H9 (cell line): ENCODE measurements around the gene ROR1. TPM values are rescaled to one million over a fixed set of nuclear protein-coding genes. Genes with fewer than 3 reads are reported as not detected.

ENCODE experiments used
- DNase-seq: peaks from one replicate; pipeline ENCODE4 v3.0.0-alpha.2; 2017
- H2AFZ ChIP-seq: one replicate; pipeline ENCODE4 v1.6.1; 2013; ENCODE audit warnings: mild to moderate bottlenecking, low read length, control low read depth, moderate library complexity
- H2AK5ac ChIP-seq: 2 replicates; pipeline ENCODE4 v1.6.1; 2013; ENCODE audit warnings: low read length, control low read depth, mixed read lengths; ENCODE audit not compliant: insufficient read length
- H2BK120ac ChIP-seq: one replicate; pipeline ENCODE4 v1.6.1; 2013; ENCODE audit warnings: low read depth, mild to moderate bottlenecking, low read length, control low read depth, inconsistent platforms; ENCODE audit not compliant: poor library complexity, severe bottlenecking
- H2BK12ac ChIP-seq: 2 replicates; pipeline ENCODE4 v1.6.1; 2013; ENCODE audit warnings: low read length, control low read depth, mixed read lengths, low read depth; ENCODE audit not compliant: insufficient read length
- H2BK15ac ChIP-seq: 2 replicates; pipeline ENCODE4 v1.6.1; 2013; ENCODE audit warnings: low read depth, low read length, control low read depth
- H2BK20ac ChIP-seq: one replicate; pipeline ENCODE4 v1.6.1; 2013; ENCODE audit warnings: low read depth, mild to moderate bottlenecking, low read length, control low read depth, inconsistent platforms; ENCODE audit not compliant: poor library complexity, severe bottlenecking
- H2BK5ac ChIP-seq: 2 replicates; pipeline ENCODE4 v1.6.1; 2013; ENCODE audit warnings: low read length, control low read depth, mixed read lengths; ENCODE audit not compliant: insufficient read length
- H3K14ac ChIP-seq: 2 replicates; pipeline ENCODE4 v1.6.1; 2013; ENCODE audit warnings: low read length, control low read depth; ENCODE audit not compliant: insufficient read depth
- H3K18ac ChIP-seq: 2 replicates; pipeline ENCODE4 v1.6.1; 2013; ENCODE audit warnings: low read depth, mild to moderate bottlenecking, mixed read lengths, low read length, control low read depth; ENCODE audit not compliant: insufficient read length
- H3K23ac ChIP-seq: 2 replicates; pipeline ENCODE4 v1.6.1; 2013; ENCODE audit warnings: low read length, control low read depth, mixed read lengths, low read depth; ENCODE audit not compliant: insufficient read length
- H3K23me2 ChIP-seq: 2 replicates; pipeline ENCODE4 v1.6.1; 2013; ENCODE audit warnings: low read depth, mild to moderate bottlenecking, mixed read lengths, low read length, control low read depth; ENCODE audit not compliant: insufficient read length, poor library complexity, severe bottlenecking
- H3K27ac ChIP-seq: 2 replicates; pipeline ENCODE4 v1.5.1; 2013; ENCODE audit warnings: low read length, control low read depth, mixed read lengths, low read depth; ENCODE audit not compliant: insufficient read length
- H3K27me3 ChIP-seq: 2 replicates; pipeline ENCODE4 v1.6.1; 2013; ENCODE audit warnings: low read length, control low read depth, inconsistent platforms; ENCODE audit not compliant: insufficient read depth
- H3K4ac ChIP-seq: 2 replicates; pipeline ENCODE4 v1.6.1; 2013; ENCODE audit warnings: low read depth, mild to moderate bottlenecking, control low read depth, inconsistent platforms, low read length, moderate library complexity
- H3K4me1 ChIP-seq: 2 replicates; pipeline ENCODE4 v1.6.1; 2013; ENCODE audit warnings: low read length, control low read depth, inconsistent platforms; ENCODE audit not compliant: insufficient read depth
- H3K4me2 ChIP-seq: 2 replicates; pipeline ENCODE4 v1.6.1; 2013; ENCODE audit warnings: low read length, control low read depth, mixed read lengths; ENCODE audit not compliant: insufficient read length, insufficient read depth
- H3K56ac ChIP-seq: 2 replicates; pipeline ENCODE4 v1.6.1; 2013; ENCODE audit warnings: low read depth, mild to moderate bottlenecking, mixed read lengths, low read length, control low read depth; ENCODE audit not compliant: insufficient read length
- H3K79me1 ChIP-seq: 2 replicates; pipeline ENCODE4 v1.6.1; 2013; ENCODE audit warnings: low read depth, mild to moderate bottlenecking, moderate library complexity, low read length, control low read depth, inconsistent platforms; ENCODE audit not compliant: insufficient read depth, poor library complexity, severe bottlenecking
- H3K79me2 ChIP-seq: 2 replicates; pipeline ENCODE4 v1.6.1; 2013; ENCODE audit warnings: low read length, control low read depth, inconsistent platforms; ENCODE audit not compliant: insufficient read depth
- H3K9ac ChIP-seq: 2 replicates; pipeline ENCODE4 v1.6.1; 2013; ENCODE audit warnings: low read length, control low read depth, mixed read lengths; ENCODE audit not compliant: insufficient read length; ENCODE audit errors: extremely low read depth
- H3K9me3 ChIP-seq: one replicate; pipeline ENCODE4 v1.6.1; 2013; ENCODE audit warnings: low read depth, low read length, inconsistent platforms; ENCODE audit not compliant: control insufficient read depth
- H3T11ph ChIP-seq: one replicate; pipeline ENCODE4 v1.6.1; 2013; ENCODE audit warnings: mild to moderate bottlenecking, low read length, control low read depth, inconsistent platforms
- H4K20me1 ChIP-seq: one replicate; pipeline ENCODE4 v1.6.1; 2013; ENCODE audit not compliant: control insufficient read depth, insufficient read length, insufficient read depth
- H4K5ac ChIP-seq: 2 replicates; pipeline ENCODE4 v1.6.1; 2013; ENCODE audit warnings: low read depth, mild to moderate bottlenecking, mixed read lengths, low read length, control low read depth; ENCODE audit not compliant: insufficient read length
- H4K8ac ChIP-seq: replicated peaks from 2 replicates; pipeline ENCODE4 v1.6.1; 2013; ENCODE audit warnings: low read length, control low read depth, mixed read lengths, low read depth; ENCODE audit not compliant: insufficient read length
- H4K91ac ChIP-seq: 2 replicates; pipeline ENCODE4 v1.6.1; 2013; ENCODE audit warnings: low read depth, mild to moderate bottlenecking, moderate library complexity, mixed read lengths, low read length, control low read depth; ENCODE audit not compliant: insufficient read length
- H3K27ac Mint-ChIP-seq, 3 experiments: 2 replicates in 2 of 3; 3 replicates in 1 of 3; pipeline ENCODE4 v1.8.0; 2020 to 2021; ENCODE audit warnings: mixed read lengths in 3 of 3, mild to moderate bottlenecking in 1 of 3, moderate library complexity in 1 of 3
- H3K27me3 Mint-ChIP-seq: 2 replicates; pipeline ENCODE4 v1.8.0; 2021; ENCODE audit warnings: low read depth, mild to moderate bottlenecking, moderate library complexity, mixed read lengths
- H3K36me3 Mint-ChIP-seq, 3 experiments: 2 replicates in 2 of 3; 3 replicates in 1 of 3; pipeline ENCODE4 v1.8.0; 2020 to 2021; ENCODE audit warnings: low read depth in 3 of 3, mixed read lengths in 3 of 3; ENCODE audit not compliant: insufficient read depth in 1 of 3
- H3K4me1 Mint-ChIP-seq, 2 experiments: 2 replicates each; pipeline ENCODE4 v1.8.0; 2020; ENCODE audit warnings: mixed read lengths in 2 of 2
- H3K4me3 Mint-ChIP-seq, 2 experiments: 2 replicates in 1 of 2; 3 replicates in 1 of 2; pipeline ENCODE4 v1.8.0; 2020 to 2021; ENCODE audit warnings: mild to moderate bottlenecking in 2 of 2, mixed read lengths in 2 of 2, moderate library complexity in 1 of 2
- H3K9me3 Mint-ChIP-seq, 2 experiments: 2 replicates in 1 of 2; 3 replicates in 1 of 2; pipeline ENCODE4 v1.8.0; 2020; ENCODE audit warnings: mild to moderate bottlenecking in 2 of 2, mixed read lengths in 2 of 2, moderate library complexity in 1 of 2
- WGBS: extraction: QIAGEN DNeasy Blood & Tissue Kit; methylation state at CpG from one replicate; pipeline ENCODE4 v1.1.7; 2013; ENCODE audit warnings: missing lambda C conversion rate, low lambda C conversion rate, mixed read lengths; ENCODE audit not compliant: insufficient read length; ENCODE audit errors: extremely low coverage; 5-methylcytosine and 5-hydroxymethylcytosine counted together
- total RNA-seq: library from RNA; stranded (reverse); gene quantifications from 2 replicates; pipeline ENCODE4 v1.2.1, GENCODE V29; 2021
- TF ChIP-seq, protein P1 (sequence below): fragments of 200-600 bp; sonication (generic); conservative IDR thresholded peaks from 3 replicates; pipeline ENCODE4 v1.8.0; 2021; ENCODE audit warnings: antibody characterized with exemption, mild to moderate bottlenecking

Gene ROR1
- total RNA-seq, 1 experiment from 2014 or later: 75.9 TPM

DNA sequence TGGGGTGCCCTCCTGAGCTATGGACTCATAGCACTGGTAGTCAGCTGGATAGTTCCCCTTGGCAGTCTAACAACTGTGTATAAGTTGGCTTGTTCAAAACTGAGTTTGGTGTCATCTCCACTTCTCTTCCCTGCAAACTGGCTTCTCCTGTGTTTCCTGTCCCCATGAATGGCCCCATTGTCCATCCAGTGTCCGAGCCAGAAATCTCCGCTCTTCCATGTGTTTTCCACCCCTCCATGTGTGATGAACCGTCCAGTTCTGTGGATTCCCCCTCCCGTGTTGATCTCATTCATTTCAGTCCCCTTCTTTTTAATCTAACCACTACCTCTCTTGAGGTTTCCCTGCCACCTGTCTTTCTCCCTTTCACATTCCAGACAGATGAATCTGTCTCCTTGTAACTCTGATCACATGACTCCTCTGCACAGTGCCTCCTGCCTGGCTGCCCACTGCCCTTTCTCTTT is 195.7 kb downstream of the ROR1 start:
- Histone ChIP-seq H2BK20ac (no peak overlapping the region), H3K9ac (no peak overlapping the region), H3K27me3 (no peaks in the 10 kb centered on the region), H2AFZ (no peak overlapping the region), H3K23me2 (no peaks in the 10 kb centered on the region), H3K79me1 (peaks cover 14% of the 10 kb centered on the region), H3T11ph (no peak overlapping the region), H3K27ac (no peak overlapping the region), H4K20me1 (no peaks in the 10 kb centered on the region), H2AK5ac (no peak overlapping the region), H3K4ac (no peak overlapping the region), H4K91ac (no peak overlapping the region), H3K18ac (no peak overlapping the region), H2BK15ac (no peak overlapping the region), H3K79me2 (peaks cover 8% of the 10 kb centered on the region; the same call in 1 of the 2 replicates), H2BK120ac (no peak overlapping the region), H4K5ac (no peak overlapping the region), H3K4me2 (no peak overlapping the region), H3K14ac (no peak overlapping the region), H3K9me3 (no peaks in the 10 kb centered on the region), H3K23ac (no peak overlapping the region), H4K8ac (no peak overlapping the region), H3K56ac (no peak overlapping the region), H2BK5ac (no peak overlapping the region), H3K4me1 (no peaks in the 10 kb centered on the region; the same call in 1 of the 2 replicates), H2BK12ac (no peak overlapping the region)
- peak overlapping the region in 2 of 3 experiments; percentile 35 to 36; a peak in 4 of 7 replicates for H3K27ac Mint-ChIP-seq
- TF ChIP-seq, protein P1, sequence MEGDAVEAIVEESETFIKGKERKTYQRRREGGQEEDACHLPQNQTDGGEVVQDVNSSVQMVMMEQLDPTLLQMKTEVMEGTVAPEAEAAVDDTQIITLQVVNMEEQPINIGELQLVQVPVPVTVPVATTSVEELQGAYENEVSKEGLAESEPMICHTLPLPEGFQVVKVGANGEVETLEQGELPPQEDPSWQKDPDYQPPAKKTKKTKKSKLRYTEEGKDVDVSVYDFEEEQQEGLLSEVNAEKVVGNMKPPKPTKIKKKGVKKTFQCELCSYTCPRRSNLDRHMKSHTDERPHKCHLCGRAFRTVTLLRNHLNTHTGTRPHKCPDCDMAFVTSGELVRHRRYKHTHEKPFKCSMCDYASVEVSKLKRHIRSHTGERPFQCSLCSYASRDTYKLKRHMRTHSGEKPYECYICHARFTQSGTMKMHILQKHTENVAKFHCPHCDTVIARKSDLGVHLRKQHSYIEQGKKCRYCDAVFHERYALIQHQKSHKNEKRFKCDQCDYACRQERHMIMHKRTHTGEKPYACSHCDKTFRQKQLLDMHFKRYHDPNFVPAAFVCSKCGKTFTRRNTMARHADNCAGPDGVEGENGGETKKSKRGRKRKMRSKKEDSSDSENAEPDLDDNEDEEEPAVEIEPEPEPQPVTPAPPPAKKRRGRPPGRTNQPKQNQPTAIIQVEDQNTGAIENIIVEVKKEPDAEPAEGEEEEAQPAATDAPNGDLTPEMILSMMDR: no peak
- 0 out of 5 replicates have a peak, but pooled peaks cover 0 to 4% of the 10 kb centered on the region in 2 experiments for H3K9me3 Mint-ChIP-seq
- WGBS: no CpG with 5 or more reads among the region's 4 CpGs
- H3K27me3 Mint-ChIP-seq: no peaks in the 10 kb centered on the region
- no peak overlapping the region for H3K4me3 Mint-ChIP-seq
- H3K4me1 Mint-ChIP-seq: peaks cover 19 to 24% of the 10 kb centered on the region in 2 experiments
- H3K36me3 Mint-ChIP-seq: peaks cover 17% of the 10 kb centered on the region in 3 experiments
- DNase-seq: no peak
